ENCODE data around the gene EXD2.
A peak's percentile ranks its signal among the peaks of the same experiment; 100 is the strongest.

The EXD2 gene

GRCh38 chr14:69244946-69245345 lies 53.6 kb downstream of the EXD2 start:
- in situ Hi-C loops (cut with HindIII; ENCODE audit: low sequenced_read_pairs), result no loop called here
- TF ChIP-seq CTCF (IDR thresholded peaks at IDR 0.05; ENCODE audit: low read depth, low read length), result no peak
- no peak for DNase-seq (ENCODE audit: low read depth, low spot score)
- no peak overlapping the region for H3K4me3 ChIP-seq (ENCODE audit: low read depth, low read length)

GRCh38 chr14:69246331-69246730 lies 55.0 kb downstream of the EXD2 start:
- no peak for DNase-seq (ENCODE audit: low read depth, low spot score)
- in situ Hi-C loops (cut with HindIII; ENCODE audit: low sequenced_read_pairs), result no loop called here
- H3K4me3 ChIP-seq (ENCODE audit: low read depth, low read length), result no peak overlapping the region
- no peak for TF ChIP-seq CTCF (IDR thresholded peaks at IDR 0.05; ENCODE audit: low read depth, low read length)

GRCh38 chr14:69247676-69248440 lies 56.6 kb downstream of the EXD2 start:
- in situ Hi-C loops (cut with HindIII; ENCODE audit: low sequenced_read_pairs), result no loop called here
- TF ChIP-seq CTCF (IDR thresholded peaks at IDR 0.05; ENCODE audit: low read depth, low read length), result peak; percentile 30
- H3K4me3 ChIP-seq (ENCODE audit: low read depth, low read length), result no peak overlapping the region
- peak; percentile 70 for DNase-seq (ENCODE audit: low read depth, low spot score)

- in situ Hi-C loops (cut with HindIII; ENCODE audit: low sequenced_read_pairs), result no loop called here
- H3K4me3 ChIP-seq (ENCODE audit: low read depth, low read length), result no peak overlapping the region
- no peak for DNase-seq (ENCODE audit: low read depth, low spot score)
- no peak for TF ChIP-seq CTCF (IDR thresholded peaks at IDR 0.05; ENCODE audit: low read depth, low read length)
Measured at GRCh38 chr14:69249603-69250002, 58.3 kb downstream of the EXD2 start.

- DNase-seq (ENCODE audit: low read depth, low spot score), result no peak
- in situ Hi-C loops (cut with HindIII; ENCODE audit: low sequenced_read_pairs), result no loop called here
- H3K4me3 ChIP-seq (ENCODE audit: low read depth, low read length), result no peak overlapping the region
- TF ChIP-seq CTCF (IDR thresholded peaks at IDR 0.05; ENCODE audit: low read depth, low read length), result no peak
Measured at GRCh38 chr14:69252851-69253250, 61.6 kb downstream of the EXD2 start.

GRCh38 chr14:69259168-69259526 lies 67.8 kb downstream of the EXD2 start:
- in situ Hi-C loops (cut with HindIII; ENCODE audit: low sequenced_read_pairs), result no loop called here
- H3K4me3 ChIP-seq (ENCODE audit: low read depth, low read length), result peak overlapping the region; percentile 39

More at GRCh38 chr14:69259168-69259526, 67.8 kb downstream of the EXD2 start:
- no peak for TF ChIP-seq CTCF (IDR thresholded peaks at IDR 0.05; ENCODE audit: low read depth, low read length)
- no peak for DNase-seq (ENCODE audit: low read depth, low spot score)
